ENCODE measurements around the gene CADM2.

DNA sequence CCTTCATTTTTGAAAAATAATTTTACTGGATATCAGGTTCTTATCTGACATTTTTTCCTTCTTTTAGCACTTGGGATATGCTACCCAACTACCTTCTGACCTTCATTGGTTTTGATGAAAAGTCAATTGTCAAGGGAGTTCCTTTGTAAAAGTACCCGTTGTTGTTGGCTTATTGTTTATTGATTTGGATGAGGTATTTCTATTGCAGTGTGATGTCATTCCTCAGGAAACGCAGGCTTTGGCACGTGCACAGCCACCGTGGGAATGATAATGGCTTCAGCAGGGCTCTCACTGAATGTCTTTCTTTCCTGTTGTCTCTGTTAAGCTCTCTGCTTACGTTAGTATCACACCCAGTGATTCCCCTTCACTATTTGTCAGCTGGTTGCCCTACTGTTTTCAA is 944.6 kb downstream of the CADM2 start:
- TF ChIP-seq, protein P1, sequence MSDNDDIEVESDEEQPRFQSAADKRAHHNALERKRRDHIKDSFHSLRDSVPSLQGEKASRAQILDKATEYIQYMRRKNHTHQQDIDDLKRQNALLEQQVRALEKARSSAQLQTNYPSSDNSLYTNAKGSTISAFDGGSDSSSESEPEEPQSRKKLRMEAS (IDR thresholded peaks at IDR 0.05; ENCODE audit: insufficient read depth, insufficient read length), result no peak
- TF ChIP-seq, protein P2, sequence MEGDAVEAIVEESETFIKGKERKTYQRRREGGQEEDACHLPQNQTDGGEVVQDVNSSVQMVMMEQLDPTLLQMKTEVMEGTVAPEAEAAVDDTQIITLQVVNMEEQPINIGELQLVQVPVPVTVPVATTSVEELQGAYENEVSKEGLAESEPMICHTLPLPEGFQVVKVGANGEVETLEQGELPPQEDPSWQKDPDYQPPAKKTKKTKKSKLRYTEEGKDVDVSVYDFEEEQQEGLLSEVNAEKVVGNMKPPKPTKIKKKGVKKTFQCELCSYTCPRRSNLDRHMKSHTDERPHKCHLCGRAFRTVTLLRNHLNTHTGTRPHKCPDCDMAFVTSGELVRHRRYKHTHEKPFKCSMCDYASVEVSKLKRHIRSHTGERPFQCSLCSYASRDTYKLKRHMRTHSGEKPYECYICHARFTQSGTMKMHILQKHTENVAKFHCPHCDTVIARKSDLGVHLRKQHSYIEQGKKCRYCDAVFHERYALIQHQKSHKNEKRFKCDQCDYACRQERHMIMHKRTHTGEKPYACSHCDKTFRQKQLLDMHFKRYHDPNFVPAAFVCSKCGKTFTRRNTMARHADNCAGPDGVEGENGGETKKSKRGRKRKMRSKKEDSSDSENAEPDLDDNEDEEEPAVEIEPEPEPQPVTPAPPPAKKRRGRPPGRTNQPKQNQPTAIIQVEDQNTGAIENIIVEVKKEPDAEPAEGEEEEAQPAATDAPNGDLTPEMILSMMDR (IDR thresholded peaks at IDR 0.05; ENCODE audit: extremely low read depth in 1 of 2, insufficient read depth in 1 of 2, low read depth in 1 of 2, low read length in 2 of 2), result no peak
- no peak for TF ChIP-seq MYC (IDR thresholded peaks at IDR 0.05; ENCODE audit: low read depth, low read length)
- TF ChIP-seq POLR2AphosphoS5 (IDR thresholded peaks at IDR 0.05; ENCODE audit: insufficient read depth, low read depth, low read length), result no peak
- no peak for TF ChIP-seq EZH2 (IDR thresholded peaks at IDR 0.05; ENCODE audit: borderline replicate concordance, low read depth, low read length, severe bottlenecking)
- no peak for TF ChIP-seq POLR2A (IDR thresholded peaks at IDR 0.05; ENCODE audit: low read depth, low read length)
